HEK293 (cell line): Measurements from ENCODE around the gene CDH18.

Source experiments
- KLF1 ChIP-seq: fragments of 450-650 bp; formaldehyde crosslinking; IDR thresholded peaks from 2 replicates; pipeline ENCODE4 v1.5.1; 2016; ENCODE audit warnings: missing biosample characterization, missing genetic modification characterization
- MYNN ChIP-seq: fragments of 450-650 bp; formaldehyde crosslinking; IDR thresholded peaks from 2 replicates; pipeline ENCODE4 v1.5.1; 2016; ENCODE audit warnings: missing biosample characterization, missing genetic modification characterization, borderline replicate concordance
- TRIM28 ChIP-seq: IDR thresholded peaks from 2 replicates; pipeline ENCODE4 v1.6.1; 2011; ENCODE audit warnings: low read length, control low read depth, borderline replicate concordance
- ZBTB8A ChIP-seq: fragments of 450-650 bp; formaldehyde crosslinking; IDR thresholded peaks from 2 replicates; pipeline ENCODE4 v1.5.1; 2016; ENCODE audit warnings: missing biosample characterization, missing genetic modification characterization
- ZNF274 ChIP-seq, 2 experiments: fragments of 200-500 bp in 1 of 2; fragments of 450-650 bp in 1 of 2; sonication (Bioruptor generic) in 1 of 2; formaldehyde crosslinking in 1 of 2; IDR thresholded peaks; 2 replicates each; pipeline versions ENCODE4 v1.5.1 to v1.6.1; 2014 to 2016; ENCODE audit warnings: borderline replicate concordance in 1 of 2, inconsistent platforms in 1 of 2, low read length in 1 of 2, missing biosample characterization in 1 of 2, missing genetic modification characterization in 1 of 2
- ZNF707 ChIP-seq: fragments of 450-650 bp; formaldehyde crosslinking; IDR thresholded peaks from 2 replicates; pipeline ENCODE4 v1.5.1; 2016; ENCODE audit warnings: missing biosample characterization, missing genetic modification characterization
- ZNF776 ChIP-seq: fragments of 450-650 bp; formaldehyde crosslinking; IDR thresholded peaks from 2 replicates; pipeline ENCODE4 v1.5.0; 2017; ENCODE audit warnings: missing biosample characterization, missing genetic modification characterization, borderline replicate concordance
- TF ChIP-seq, protein P1 (sequence below): fragments of 450-650 bp; formaldehyde crosslinking; IDR thresholded peaks from 2 replicates; pipeline ENCODE4 v1.5.1; 2016; ENCODE audit warnings: missing biosample characterization, missing genetic modification characterization
- TF ChIP-seq, protein P2 (sequence below): fragments of 450-650 bp; formaldehyde crosslinking; IDR thresholded peaks from 2 replicates; pipeline ENCODE4 v1.5.1; 2016; ENCODE audit warnings: missing biosample characterization, missing genetic modification characterization
- TF ChIP-seq, protein P3 (sequence below): fragments of 450-650 bp; formaldehyde crosslinking; IDR thresholded peaks from 2 replicates; pipeline ENCODE4 v1.5.1; 2017; ENCODE audit warnings: missing biosample characterization, missing genetic modification characterization
- TF ChIP-seq, protein P4 (sequence below): fragments of 450-650 bp; formaldehyde crosslinking; IDR thresholded peaks from 2 replicates; pipeline ENCODE4 v1.5.1; 2016; ENCODE audit warnings: missing biosample characterization, missing genetic modification characterization
- TF ChIP-seq, protein P5 (sequence below): fragments of 450-650 bp; formaldehyde crosslinking; IDR thresholded peaks from 2 replicates; pipeline ENCODE4; 2016; ENCODE audit warnings: missing biosample characterization, missing genetic modification characterization

DNA sequence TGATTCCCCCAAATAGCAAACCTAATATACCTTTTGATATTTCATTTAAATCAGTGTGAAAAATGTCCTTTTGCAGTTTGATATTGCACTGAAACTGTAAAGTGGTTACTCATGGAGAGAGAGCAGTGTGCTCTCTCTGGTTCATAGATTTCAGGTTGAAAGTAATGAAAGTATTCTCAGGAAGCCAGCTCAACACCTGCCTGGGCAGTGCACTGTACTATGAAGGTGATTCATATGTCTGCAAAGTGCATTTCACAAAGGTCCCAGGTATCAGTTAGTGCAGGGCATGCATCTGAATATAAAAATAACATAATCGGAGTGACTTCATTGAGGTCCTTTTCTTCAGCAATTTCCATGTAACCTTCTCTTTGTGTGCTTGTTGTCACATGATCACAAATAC lies 274.3 kb downstream of the CDH18 start:
- TF ChIP-seq ZNF274 (IDR thresholded peaks at IDR 0.05; ENCODE audit: low read length) (no peak), ZNF274 (tag by site-specific recombination; IDR thresholded peaks at IDR 0.05; ENCODE audit: borderline replicate concordance) (no peak), ZNF707 (tag by site-specific recombination) (no peak), ZNF776 (tag by site-specific recombination) (no peak), TRIM28 (no peak), MYNN (tag by site-specific recombination) (no peak), KLF1 (tag by site-specific recombination) (no peak), ZBTB8A (no peak)
- TF ChIP-seq, protein P1, sequence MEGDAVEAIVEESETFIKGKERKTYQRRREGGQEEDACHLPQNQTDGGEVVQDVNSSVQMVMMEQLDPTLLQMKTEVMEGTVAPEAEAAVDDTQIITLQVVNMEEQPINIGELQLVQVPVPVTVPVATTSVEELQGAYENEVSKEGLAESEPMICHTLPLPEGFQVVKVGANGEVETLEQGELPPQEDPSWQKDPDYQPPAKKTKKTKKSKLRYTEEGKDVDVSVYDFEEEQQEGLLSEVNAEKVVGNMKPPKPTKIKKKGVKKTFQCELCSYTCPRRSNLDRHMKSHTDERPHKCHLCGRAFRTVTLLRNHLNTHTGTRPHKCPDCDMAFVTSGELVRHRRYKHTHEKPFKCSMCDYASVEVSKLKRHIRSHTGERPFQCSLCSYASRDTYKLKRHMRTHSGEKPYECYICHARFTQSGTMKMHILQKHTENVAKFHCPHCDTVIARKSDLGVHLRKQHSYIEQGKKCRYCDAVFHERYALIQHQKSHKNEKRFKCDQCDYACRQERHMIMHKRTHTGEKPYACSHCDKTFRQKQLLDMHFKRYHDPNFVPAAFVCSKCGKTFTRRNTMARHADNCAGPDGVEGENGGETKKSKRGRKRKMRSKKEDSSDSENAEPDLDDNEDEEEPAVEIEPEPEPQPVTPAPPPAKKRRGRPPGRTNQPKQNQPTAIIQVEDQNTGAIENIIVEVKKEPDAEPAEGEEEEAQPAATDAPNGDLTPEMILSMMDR (tag by site-specific recombination) = no peak
- TF ChIP-seq, protein P2, sequence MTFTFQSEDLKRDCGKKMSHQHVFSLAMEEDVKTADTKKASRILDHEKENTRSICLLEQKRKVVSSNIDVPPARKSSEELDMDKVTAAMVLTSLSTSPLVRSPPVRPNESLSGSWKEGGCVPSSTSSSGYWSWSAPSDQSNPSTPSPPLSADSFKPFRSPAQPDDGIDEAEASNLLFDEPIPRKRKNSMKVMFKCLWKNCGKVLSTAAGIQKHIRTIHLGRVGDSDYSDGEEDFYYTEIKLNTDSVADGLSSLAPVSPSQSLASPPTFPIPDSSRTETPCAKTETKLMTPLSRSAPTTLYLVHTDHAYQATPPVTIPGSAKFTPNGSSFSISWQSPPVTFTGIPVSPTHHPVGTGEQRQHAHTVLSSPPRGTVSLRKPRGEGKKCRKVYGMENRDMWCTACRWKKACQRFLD (tag by site-specific recombination) = no peak
- TF ChIP-seq, protein P3, sequence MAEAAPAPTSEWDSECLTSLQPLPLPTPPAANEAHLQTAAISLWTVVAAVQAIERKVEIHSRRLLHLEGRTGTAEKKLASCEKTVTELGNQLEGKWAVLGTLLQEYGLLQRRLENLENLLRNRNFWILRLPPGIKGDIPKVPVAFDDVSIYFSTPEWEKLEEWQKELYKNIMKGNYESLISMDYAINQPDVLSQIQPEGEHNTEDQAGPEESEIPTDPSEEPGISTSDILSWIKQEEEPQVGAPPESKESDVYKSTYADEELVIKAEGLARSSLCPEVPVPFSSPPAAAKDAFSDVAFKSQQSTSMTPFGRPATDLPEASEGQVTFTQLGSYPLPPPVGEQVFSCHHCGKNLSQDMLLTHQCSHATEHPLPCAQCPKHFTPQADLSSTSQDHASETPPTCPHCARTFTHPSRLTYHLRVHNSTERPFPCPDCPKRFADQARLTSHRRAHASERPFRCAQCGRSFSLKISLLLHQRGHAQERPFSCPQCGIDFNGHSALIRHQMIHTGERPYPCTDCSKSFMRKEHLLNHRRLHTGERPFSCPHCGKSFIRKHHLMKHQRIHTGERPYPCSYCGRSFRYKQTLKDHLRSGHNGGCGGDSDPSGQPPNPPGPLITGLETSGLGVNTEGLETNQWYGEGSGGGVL (tag by site-specific recombination) = no peak
- TF ChIP-seq, protein P4, sequence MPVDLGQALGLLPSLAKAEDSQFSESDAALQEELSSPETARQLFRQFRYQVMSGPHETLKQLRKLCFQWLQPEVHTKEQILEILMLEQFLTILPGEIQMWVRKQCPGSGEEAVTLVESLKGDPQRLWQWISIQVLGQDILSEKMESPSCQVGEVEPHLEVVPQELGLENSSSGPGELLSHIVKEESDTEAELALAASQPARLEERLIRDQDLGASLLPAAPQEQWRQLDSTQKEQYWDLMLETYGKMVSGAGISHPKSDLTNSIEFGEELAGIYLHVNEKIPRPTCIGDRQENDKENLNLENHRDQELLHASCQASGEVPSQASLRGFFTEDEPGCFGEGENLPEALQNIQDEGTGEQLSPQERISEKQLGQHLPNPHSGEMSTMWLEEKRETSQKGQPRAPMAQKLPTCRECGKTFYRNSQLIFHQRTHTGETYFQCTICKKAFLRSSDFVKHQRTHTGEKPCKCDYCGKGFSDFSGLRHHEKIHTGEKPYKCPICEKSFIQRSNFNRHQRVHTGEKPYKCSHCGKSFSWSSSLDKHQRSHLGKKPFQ (tag by site-specific recombination) = no peak
- TF ChIP-seq, protein P5, sequence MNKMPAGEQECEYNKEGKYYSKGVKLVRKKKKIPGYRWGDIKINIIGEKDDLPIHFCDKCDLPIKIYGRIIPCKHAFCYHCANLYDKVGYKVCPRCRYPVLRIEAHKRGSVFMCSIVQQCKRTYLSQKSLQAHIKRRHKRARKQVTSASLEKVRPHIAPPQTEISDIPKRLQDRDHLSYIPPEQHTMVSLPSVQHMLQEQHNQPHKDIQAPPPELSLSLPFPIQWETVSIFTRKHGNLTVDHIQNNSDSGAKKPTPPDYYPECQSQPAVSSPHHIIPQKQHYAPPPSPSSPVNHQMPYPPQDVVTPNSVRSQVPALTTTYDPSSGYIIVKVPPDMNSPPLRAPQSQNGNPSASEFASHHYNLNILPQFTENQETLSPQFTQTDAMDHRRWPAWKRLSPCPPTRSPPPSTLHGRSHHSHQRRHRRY (tag by site-specific recombination) = no peak
